HG03469 (cell line): ENCODE data around the gene BZW1.

Experiments used
- ATAC-seq: cut with Tn5 transposase; IDR thresholded peaks from one replicate; pipeline ENCODE4 v1.9.1; 2021; ENCODE audit warnings: mild to moderate bottlenecking, moderate library complexity, moderate number of reproducible peaks; ENCODE audit not compliant: unreplicated experiment

Gene BZW1

GRCh38 chr2:200871151-200871550, 59.4 kb downstream of the BZW1 start:
- no peak for ATAC-seq

DNA sequence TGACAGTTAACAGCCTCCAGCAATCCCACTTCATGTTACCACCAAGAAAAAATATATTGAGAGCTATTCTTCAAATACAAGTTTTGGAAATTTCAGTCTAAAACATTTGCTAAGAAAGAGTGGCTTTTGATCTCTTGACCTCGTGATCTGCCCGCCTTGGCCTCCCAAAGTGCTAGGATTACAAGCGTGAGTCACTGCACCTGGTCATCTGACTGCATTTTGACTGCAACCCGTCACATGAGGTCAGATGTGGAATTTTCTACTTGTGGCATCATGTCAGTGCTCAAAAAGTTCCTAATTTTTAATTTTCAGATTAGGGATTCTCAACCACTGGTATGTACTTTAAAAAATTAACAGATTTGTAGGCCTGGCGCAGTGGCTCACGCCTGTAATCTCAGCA, 61.9 kb downstream of the BZW1 start:
- no peak for ATAC-seq
